VCaP (cell line): ENCODE measurements around the gene GLCCI1.
A peak's percentile ranks its signal among the peaks of the same experiment; 100 is the strongest.

Source experiments
- H3K27ac ChIP-seq: fragments of 450-650 bp; 2 replicates; pipeline ENCODE4 v1.5.1; 2017
- TF ChIP-seq, protein P1 (sequence below): fragments of 450-650 bp; conservative IDR thresholded peaks from 2 replicates; pipeline ENCODE4 v1.5.1; 2017; ENCODE audit warnings: mild to moderate bottlenecking, moderate library complexity

GLCCI1 gene

DNA sequence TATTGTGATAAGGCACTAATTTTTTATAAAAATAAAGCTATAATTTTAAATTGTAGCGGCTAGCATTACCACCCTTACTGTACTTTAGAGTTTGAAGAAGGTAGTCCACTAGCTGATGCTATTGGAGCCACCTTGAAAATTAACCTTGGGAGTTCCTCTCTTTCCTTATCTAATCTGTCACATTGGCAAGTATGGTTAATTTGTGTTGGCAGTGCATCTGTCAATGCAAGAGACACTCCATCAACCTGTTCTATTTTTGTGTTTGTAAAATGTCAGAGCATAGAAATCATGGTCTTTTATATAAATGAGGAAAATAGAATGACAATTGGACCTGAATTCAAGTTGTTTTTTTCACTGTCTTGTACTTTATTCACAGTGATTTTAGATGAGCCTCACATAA lies 20.5 kb downstream of the GLCCI1 start:
- TF ChIP-seq, protein P1, sequence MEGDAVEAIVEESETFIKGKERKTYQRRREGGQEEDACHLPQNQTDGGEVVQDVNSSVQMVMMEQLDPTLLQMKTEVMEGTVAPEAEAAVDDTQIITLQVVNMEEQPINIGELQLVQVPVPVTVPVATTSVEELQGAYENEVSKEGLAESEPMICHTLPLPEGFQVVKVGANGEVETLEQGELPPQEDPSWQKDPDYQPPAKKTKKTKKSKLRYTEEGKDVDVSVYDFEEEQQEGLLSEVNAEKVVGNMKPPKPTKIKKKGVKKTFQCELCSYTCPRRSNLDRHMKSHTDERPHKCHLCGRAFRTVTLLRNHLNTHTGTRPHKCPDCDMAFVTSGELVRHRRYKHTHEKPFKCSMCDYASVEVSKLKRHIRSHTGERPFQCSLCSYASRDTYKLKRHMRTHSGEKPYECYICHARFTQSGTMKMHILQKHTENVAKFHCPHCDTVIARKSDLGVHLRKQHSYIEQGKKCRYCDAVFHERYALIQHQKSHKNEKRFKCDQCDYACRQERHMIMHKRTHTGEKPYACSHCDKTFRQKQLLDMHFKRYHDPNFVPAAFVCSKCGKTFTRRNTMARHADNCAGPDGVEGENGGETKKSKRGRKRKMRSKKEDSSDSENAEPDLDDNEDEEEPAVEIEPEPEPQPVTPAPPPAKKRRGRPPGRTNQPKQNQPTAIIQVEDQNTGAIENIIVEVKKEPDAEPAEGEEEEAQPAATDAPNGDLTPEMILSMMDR = no peak
- peak overlapping the region; percentile 53 for H3K27ac ChIP-seq

DNA sequence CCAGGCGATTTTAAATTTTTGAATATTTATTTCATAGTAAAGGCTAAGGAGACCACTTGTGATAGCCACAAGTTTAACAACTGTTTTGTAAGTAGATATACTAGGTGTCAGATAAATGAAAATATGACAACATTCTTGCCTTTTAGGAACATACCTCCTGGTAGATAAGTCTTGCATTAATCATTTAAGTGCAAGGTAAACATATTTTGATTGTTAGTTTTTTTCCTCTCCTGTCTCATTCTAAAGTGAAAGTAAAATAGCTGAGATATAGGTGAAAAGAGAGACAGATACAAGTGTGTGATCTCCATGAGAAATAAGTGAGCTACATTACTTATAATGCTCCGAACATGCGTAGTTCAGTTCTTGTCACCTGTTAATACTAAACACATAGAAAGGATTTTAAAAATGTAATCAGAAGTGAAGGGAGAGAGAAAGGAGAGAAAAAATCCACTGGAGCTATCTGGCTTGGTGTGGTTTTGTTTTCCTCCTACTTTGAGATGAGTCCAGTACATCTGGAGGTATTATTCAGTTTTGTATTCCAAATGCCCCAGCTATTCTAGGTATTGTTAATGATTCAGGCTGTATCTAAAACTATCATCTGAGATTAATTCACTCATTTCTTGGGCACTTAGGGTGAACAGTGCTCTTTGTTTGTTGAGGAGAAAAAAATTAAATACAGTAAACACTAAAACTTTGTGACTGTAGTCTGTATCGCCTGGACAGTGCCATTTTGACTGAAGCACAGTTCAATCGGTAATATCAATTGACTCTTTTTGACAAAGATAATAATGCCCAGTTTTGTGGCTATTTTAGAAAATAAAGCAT lies 21.2 kb downstream of the GLCCI1 start:
- H3K27ac ChIP-seq = peak overlapping the region; percentile 53
- TF ChIP-seq, protein P1 = no peak

DNA sequence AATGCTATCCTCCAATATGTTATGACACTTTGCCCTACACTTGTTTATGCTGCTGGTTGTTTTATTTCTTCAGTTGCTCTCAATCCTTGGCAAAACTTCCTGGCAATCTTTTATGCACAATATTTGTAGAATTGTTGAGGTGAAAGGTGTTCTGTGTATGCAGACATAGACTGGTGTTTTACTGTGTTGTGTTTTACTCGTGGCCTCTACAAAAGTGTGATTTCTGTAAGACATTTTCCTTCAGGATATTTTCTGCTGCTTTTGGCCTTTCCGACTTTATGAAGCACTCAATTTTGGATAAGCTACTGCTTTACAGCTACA lies 21.8 kb downstream of the GLCCI1 start:
- peak overlapping the region; percentile 53 for H3K27ac ChIP-seq
- TF ChIP-seq, protein P1 = no peak

DNA sequence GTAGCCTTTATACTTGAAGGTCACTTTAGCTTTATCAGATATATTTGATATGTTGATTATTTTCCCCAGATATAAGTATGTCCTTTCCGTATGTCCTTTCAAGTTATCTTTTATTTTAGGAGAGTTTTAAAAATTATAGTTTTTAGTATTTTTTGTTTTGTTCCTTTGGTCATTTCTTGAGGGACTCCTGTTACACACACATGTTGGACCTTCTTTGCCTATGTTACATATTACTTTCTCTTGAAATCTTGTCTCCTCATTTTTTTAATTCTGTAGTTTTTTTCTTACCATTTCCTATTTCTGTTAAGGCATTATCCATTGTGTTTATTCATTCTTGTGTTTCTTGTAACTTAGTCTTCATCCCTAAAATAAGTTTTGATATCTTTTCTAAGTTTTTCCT lies 23.9 kb downstream of the GLCCI1 start:
- no peak overlapping the region for H3K27ac ChIP-seq
- TF ChIP-seq, protein P1 = no peak

DNA sequence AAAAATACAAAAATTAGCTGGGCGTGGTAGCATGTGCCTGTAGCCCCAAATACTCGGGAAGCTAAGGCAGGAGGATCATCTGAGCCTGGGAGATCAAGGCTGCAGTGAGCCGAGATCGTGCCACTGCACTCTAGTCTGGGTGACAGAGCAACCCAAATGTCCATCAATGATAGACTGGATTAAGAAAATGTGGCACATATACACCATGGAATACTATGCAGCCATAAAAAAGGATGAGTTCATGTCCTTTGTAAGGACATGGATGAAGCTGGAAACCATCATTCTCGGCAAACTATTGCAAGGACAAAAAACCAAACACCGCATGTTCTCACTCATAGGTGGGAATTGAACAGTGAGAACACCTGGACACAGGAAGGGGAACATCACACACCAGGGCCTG lies 26.8 kb downstream of the GLCCI1 start:
- peak overlapping the region; percentile 76; the same call in 1 of the 2 replicates for H3K27ac ChIP-seq

DNA sequence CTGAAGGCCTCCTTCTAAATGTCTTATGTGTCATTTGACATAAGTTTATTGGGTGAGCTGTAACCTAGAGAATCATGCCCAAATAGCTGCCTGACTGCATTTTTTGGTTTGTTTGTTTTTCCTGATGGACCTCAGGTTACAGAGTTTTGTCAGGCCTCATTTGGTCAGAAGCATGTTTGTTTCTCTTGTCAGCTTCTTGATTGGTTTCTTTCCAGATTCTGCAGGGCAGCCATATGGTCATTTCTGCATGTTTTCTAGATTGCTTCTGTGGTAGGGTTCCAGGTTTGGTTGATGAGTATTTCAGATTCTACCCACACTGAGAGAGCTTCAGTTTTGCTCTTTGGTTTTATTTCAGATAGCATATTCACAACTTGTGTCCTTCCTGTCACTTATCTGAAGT lies 28.0 kb downstream of the GLCCI1 start:
- H3K27ac ChIP-seq = peak overlapping the region; percentile 76
- TF ChIP-seq, protein P1 = no peak

DNA sequence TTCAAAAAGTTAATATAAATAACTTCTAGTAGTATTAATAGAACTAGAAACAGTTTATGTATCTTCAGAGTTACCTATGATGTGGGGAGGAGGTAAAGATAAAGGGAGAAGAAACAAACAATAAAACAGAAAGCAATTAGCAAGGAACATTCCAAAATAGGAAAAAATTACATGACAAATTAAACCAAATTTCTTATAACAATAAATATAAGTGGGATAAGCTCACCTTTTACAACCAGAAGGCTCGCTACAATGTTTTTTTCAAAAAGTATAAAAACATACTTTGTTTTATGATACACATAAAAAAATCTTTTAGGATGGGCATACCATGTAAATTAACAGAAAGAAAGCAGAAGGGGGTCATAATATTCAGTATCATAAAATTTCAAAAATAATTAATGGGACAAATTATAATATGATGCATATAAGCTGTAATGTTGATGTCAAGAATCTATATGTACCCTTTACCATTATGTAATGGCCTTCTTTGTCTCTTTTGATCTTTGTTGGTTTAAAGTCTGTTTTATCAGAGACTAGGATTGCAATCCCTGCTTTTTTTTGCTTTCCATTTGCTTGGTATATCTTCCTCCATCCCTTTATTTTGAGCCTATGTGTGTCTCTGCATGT lies 31.8 kb downstream of the GLCCI1 start:
- TF ChIP-seq, protein P1 = no peak

DNA sequence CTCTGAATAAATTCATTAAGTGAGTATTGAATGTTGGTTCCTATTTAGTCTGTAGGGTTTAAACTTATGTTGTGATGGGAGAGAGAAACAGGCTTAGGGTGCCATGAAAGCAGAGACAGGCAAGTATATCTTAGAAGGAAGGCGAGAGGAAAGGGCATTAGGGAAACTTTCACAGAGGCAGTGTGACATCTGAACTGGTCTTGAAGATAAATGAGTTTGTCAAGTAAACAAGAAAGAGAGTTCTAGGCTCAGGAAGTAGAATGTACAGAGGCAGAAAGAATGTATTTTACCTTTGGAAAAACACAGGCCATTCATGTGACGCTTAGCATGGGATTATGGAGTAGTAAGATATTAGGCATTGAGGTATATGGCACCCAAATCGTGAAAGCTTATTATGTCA lies 34.5 kb downstream of the GLCCI1 start:
- TF ChIP-seq, protein P1 = no peak
- H3K27ac ChIP-seq = no peak overlapping the region

More for the DNA sequence above, 31.8 kb downstream of the GLCCI1 start:
- no peak overlapping the region for H3K27ac ChIP-seq
